GM18519 (cell line): ENCODE measurements around the gene CDH2.

Experiments
- ATAC-seq: cut with Tn5 transposase; IDR thresholded peaks from one replicate; pipeline ENCODE4 v1.9.1; 2021; ENCODE audit warnings: mild to moderate bottlenecking, moderate library complexity; ENCODE audit not compliant: unreplicated experiment, low FRiP score

CDH2 gene

DNA sequence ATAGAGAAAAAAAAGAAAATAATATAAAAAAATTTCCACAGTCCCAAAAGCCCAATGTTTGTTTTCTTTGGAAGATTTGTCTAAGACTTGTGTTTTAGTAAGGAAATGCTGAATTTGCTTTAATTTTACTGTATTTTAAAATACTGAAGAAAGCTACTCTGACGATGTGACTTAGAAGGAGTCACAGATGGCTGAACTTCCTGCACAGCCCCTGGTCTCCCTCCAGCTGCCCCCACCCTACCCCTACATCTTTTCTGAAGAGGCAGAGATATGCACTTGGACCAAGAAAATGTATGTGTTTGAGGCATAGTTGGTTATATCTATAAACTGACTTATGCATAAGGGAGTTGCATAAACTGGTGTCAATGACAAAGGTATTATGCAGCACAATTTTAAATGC is 172.3 kb downstream of the CDH2 start:
- no peak for ATAC-seq

DNA sequence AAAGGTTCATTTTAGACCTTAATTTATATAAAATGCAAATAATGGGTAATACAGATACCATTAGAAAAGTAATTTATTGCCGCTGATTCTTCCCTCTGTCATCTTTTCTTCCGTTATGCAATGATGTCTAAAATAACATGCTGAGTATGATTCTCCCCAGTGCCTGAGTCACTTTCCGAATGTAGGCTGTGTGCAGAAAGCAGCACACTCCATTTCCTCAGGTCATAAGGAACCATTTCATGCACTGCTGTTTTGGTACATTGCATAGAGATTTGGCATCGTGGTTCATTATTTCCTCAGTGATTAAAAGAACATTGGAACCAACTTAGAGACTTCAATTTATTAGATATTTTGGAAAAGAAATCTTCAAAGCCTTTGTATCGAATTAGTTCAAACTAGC is 173.5 kb downstream of the CDH2 start:
- no peak for ATAC-seq

DNA sequence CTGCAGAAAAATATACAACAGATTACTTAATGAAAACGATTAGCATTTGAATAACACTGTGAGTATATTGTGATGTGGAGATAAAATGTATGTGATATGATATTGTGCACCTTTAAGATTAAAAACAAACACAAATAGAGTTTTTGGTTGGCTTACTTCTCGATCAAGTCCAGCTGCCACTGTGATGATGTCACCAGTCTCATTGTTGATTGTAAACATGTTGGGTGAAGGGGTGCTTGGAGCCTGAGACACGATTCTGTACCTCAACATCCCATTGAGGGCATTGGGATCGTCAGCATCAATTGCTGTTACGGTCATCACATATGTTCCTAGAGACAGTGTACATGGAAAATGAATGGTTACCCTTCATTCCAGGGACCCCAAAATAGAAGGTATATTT is 174.1 kb downstream of the CDH2 start:
- no peak for ATAC-seq

DNA sequence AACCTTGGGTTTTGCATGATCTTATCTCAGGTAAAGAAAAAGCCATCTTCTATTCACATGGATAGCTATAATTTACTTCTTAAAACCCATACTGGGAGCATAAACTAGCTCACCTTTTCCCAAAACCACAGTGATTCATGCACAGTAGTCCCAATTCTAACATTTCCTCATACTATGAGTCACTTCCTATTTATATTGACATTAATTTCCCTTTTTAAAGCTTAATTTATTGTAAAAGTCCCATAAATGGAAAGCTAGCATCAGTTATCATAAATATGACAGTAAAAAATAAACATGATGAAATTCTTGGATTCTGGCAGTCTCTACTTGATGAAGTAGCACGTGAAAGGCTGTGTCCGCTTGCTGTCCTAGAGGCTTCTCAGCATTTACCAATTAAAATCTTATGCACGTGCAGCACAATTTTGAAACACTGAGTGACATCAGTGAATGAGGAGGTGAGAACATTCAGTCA is 180.1 kb downstream of the CDH2 start:
- no peak for ATAC-seq

DNA sequence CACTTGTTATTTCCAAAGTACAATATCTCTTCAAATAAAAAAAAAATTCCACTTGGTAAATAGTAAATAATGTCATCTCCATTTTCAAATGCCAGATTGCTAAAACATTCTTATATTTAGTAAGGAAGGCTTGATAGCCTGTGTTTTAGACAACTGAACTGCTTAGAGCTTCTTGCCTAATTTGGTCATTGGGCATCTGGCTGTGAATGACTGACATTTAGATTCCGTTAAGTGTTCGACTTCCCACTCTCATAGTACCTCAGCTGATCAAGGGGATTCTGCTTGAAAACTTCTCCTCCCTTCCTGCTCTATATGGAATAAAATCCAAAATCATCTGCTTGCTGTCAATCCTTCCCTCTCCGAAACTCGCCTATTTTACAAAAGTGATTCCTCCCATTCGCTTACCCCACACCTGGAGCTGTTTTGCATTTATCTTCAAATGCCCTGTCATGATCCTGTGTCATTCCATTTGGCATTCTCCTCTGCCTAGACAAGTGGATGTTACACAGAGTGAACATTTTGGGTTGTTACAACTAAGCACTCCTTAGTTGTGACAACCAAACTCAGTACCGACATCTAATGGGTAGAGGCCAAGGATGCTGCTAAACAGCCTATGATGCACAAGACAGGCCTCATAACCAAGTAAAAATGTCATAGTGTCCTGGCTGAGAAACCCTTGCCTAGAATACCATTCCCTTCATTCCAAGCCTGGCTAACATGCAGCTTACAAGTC is 181.0 kb downstream of the CDH2 start:
- ATAC-seq, result no peak

DNA sequence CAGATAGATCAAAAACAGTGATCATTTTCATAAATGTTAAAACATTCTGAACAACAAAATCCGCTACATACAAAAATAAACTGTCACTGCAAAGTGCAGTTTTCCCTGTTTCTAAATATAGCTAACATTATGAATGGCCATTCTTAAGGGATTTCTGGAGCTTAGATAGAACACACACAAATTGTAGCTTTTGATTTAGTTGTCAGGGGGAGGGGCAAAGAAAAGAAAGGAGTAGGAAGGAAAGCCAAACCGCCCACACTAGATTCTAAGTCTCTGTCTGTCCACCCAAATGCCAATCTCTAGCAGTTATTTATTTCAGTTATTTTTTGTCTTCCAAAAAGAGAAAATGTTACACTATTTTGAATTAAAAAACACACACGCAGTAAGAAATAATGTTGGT is 182.4 kb downstream of the CDH2 start:
- no peak for ATAC-seq

DNA sequence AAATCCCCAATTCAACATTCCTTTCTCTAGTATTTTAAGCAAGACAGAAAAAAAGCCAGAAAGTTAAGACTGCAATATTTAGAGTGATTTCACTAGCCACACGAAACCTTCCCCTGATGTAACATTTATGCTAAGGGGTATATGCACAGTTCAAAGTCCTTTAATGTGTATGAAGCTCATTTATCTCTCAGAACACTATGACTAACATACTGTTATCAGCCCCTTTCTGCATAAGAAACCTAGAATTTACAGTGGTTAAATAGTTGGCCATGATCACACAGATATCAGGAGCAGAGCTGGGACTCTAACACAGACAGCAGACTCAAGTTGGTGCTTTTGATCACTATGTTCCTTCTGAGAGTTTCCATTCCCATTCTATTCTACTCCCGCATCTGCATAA is 185.5 kb downstream of the CDH2 start:
- ATAC-seq, result no peak

DNA sequence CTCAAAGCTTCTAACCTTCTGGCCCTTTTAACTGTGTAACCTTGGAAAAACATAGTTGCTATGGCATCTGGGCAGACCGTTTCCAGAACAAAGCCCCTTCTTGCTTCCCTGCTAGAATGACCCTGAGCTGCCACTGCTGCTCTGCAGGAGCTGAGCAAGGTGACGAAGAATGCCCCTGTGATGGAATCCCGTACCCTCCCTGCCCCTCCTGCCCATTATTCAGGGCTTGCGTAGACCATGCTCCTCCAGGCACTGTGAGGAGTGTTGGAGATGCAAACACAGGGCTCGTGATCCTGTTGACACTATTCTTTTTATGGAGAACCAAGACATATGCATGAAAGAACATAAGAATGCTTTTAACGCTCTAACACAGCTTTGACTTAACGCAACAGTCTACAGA is 191.1 kb downstream of the CDH2 start:
- ATAC-seq, result no peak

DNA sequence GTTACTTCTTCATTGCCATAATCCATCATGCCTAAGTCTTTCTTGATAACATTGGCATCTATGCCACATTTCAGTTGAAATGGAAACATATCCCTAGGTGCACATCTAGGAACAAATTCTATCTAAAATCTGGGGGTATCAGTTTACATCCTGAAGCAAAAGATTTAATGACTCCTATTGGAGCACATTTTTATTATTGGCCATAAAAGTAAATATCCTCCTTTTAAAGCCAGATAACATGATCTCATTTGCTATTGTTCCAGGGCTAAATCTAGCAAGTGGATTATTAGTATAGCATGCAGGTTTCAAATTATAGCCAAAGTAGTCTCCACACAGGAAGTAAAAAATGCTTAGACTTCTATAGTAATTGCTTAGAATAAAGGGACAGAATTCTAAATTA is 193.2 kb downstream of the CDH2 start:
- no peak for ATAC-seq

DNA sequence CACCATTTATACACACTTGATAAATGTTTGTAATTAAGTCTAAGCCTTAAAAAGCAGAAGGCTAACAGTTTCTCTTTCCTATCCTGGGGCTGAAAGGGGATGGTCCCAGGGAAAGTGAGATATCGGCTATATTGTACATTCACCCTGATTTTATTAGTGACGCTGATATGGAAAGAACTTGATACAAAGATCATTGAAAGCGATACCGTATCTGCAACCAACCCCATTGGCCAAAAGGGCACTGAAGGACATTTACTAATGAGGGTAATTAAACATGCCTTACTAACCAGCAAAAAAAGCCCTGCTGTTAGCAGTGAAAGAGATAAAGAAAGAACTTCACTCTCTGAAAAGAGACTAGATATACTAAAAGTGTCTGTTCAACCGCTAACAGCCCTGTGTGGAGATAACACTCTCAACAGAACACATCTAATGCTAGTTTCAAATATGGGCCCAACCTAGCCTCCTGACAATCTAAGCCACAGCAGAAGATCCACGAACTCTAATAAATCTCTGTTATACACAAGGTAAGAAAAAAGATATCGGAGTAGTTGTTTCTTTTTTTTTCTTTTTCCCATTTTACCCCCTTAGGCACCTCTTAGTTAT is 200.0 kb downstream of the CDH2 start:
- ATAC-seq, result no peak

DNA sequence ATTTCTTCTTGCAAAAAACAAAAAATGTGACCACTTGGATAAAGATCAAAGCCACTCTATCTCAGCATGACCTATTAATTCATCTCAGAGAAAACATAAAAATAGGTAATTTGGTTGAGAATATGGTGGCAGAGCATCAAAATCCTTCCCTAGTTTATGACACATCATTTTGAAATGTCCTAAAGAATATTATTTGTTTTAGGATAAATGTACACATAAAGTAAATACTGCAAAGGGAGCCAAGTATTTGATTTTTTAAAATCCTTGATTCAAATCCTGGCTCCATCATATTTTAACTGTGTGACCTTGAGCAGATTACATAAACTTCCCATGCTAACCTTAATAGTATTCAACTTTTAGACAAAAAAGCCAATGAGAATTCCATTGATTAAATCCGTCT is 206.6 kb downstream of the CDH2 start:
- ATAC-seq, result no peak

DNA sequence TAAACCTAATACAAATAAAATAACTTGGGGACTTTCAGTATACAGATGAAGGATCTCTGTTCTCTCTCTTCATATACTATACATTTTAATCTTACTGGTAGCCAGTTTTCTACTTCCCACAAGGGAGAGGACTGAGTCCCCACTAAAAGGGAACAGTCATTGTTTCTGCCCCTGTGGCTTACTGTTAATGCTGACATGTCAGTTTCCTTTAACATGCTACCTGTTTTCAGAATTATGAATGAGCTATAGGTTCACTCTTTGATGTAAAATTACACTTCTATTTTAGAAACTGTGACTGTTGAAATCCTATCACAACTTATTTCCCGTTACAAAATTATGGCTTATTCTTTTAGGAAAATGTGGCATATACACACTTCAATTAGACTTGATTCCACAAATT is 207.7 kb downstream of the CDH2 start:
- no peak for ATAC-seq

DNA sequence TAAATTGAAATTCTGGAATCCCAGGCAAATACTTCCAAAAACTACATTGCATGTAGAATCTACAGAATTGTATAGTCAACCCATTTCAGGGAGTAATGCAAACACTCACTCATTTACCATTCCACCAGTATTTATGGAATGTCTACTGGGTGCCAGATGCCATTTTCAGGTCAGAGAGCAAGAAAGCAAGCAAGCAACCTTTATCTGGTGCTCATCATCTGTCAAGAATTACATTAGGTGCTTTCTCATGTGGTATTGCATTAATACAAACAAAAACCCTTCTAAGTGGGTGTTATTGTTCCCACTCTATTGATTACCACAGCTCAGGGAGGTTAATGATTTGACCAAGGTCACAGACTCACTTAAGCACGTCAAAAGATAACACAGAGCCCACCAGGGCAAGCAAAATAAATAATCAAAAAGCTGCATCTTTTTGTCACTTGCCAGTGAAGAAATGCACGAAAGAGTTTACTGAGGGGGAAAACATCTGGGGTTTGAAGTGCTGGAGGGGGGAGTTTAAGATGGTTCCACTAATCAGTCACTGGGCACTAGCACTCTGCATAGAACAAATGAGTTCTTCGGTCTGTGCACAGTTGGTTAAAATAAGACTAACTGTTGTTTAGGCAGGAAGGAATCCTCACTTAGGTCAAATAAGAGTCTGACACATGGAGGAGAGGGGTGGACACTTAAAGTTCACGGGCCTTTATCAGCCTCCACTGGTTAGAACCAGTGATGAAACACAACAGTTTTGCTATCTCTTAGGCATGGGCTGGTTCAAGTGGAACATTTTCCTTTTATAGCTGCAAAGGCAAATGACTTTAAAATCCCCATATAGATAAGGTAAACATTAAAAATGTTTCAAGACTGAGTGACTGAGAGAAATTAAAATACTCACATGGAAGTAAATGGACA is 208.8 kb downstream of the CDH2 start:
- no peak for ATAC-seq

DNA sequence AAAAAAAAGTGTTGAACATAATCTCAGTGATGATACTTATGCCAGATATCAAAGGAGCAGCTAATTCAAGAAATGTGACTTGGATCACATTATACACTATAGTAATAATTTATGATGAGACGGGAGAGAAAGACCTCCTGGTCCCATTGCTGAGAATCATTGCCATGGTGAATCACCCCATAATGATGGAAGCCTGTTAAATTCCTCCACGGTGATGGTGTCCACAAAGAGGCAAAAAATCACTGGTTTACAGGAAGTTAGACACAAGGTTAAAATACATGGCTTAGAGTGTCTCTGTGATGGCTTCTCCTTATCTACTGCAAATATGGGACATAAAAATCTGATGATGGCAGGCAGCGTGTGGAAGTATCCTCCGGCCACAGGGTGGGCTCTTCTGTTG is 210.0 kb downstream of the CDH2 start:
- ATAC-seq, result no peak

DNA sequence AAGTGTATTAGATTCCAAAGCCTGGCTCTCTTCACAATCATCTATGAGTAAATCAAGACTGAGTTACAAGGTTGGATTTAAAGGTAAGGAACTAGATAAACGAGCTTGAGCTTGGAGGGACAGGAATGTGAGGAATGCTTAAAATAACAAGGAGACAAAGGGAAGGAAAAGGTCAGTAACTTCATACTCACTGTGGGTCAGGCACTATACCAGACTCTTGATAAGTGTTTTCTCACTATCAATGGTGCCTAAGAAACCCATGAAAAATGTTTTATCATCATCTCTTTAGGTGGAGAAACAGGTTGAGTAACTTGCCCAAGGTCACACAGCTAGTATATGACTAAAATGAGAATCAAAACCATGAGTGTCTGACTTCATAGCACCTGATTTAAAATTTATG is 212.1 kb downstream of the CDH2 start:
- no peak for ATAC-seq

DNA sequence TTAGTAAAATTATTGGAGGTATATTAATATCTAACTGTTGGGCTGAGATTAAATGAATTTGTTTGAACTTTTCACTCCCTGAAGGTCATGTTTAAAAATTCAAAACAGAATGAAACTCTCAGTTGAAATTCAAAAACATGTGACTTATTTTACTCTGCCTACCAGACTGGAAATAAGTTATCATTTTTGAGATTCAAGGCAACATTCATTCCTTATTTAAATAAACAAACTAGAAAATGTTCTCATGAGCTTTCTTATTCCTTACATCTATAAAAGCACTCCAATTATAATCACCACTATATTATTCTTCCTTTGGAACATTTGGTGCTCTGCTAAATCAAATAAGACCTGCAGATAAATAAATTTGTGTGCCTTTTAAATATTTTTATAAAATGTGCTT is 217.8 kb downstream of the CDH2 start:
- ATAC-seq, result no peak

DNA sequence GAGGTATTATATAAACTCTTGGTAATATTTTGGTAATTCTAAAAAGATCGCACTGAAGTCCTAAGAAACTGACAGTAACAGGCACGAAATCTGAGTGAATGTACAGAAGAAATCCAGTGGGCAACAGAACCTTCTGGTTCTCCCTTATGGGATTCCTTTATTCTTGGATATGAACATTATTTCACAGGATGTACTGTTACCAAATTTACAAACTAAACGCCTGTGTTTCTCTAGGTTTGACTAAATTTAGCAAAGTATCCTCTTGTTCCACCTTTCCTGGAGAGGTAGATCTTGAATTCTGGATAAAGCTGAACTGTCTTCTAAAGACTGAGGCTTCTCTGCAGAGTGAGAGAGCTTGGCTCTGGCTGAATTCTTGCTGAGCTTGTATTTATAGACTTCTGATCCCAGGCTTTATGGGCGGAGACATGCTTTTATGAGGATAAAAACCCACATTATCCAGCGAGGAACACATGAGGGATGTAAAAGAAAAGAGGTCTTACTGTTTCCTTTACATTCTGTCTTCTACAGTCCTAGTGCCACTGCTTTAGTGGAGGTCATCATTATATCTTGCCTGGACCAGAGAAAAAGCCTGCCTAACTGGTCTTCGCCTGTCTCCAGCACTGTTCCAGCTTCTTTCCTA is 220.8 kb downstream of the CDH2 start:
- no peak for ATAC-seq

DNA sequence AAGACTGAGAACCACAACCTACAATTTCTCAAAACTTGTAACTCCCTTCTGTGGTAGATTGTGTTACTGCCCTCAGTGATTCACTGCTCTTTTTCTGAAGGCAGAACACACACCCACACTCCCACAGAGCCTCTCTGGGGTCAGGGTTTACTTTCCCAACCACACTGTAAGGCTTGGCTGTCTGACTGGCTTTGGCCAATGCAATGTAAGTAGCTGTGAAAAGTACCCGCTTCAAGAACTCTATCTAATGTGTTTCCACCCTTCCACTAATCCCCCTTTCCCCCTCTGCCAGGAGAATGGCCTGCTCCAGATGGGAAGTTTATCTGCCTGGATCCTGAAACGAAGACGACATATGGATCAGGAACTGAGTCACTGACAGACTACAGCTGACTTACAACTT is 222.7 kb downstream of the CDH2 start:
- ATAC-seq, result no peak

DNA sequence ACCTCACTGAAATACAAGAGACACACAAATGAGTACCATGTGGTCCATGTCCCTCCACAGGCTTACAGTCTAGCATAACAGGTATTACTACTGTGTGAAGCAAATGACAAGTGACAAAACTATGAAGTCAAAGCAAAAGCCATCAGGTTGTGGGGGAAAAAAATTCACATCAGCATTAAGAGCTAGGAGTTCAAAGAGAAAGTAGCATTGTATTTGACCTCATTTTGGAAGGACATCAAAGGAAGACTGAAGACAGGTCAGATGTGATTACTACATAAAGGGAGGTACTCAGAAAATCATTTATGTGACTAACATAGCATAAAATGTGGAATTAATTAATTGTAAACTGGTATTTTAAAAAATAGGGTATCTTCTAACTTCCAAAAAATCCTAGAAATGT is 224.2 kb downstream of the CDH2 start:
- ATAC-seq, result no peak

DNA sequence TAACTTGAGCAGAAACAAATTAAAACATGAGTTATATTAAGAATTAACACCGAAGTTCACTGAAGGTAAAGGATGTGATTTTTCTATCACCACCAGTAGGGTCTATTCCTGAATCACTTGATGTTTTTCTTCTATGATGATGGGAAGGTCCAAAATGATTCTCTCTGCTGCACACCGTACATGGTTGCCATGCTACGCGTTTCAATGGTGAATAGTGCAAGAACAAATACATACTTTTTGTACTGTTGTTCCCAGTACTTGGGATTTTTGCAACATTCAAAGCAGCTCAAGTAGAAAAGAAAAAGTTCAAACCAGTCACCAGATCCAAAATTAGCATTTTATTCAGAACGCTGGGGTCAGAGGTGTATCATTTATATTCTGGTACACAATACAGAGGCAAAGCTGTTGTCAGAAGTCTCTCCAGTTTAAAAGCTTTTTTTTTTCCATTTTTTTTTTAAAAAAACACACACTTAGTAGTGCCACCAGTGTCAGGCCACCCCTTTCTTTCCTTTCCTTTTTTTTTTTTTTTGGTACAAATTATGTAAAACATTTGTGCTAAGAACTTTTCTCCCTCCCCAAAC is 226.2 kb downstream of the CDH2 start:
- ATAC-seq, result no peak

DNA sequence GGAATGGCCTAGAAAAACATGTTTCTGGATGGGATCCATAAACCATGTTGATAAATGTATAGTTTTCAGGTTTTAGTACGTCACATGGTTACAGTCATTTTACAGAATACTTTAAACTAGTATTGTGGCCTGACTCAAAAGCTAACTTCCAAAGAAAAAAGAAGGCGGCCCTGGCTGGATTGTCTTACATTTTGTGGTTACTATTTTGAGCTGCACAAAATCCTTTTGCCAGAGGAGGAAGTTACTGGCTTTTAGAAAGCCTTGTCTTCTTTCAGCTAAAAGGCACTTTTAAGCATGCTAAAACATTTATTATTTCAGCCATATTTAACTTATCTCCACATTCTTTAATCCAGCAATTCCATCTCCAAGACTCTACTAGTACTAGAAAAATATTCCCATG is 227.9 kb downstream of the CDH2 start:
- ATAC-seq, result no peak
